Prostate gland (tissue), 2 donors: ENCODE results near the gene STAT5B. TPM values are rescaled to one million over a fixed set of nuclear protein-coding genes. Genes with fewer than 3 reads are reported as not detected.

ENCODE experiments used
- DNase-seq: peaks from one replicate; pipeline ENCODE4 v3.0.0-alpha.2; 2019; ENCODE audit warnings: low spot score
- H3K27ac ChIP-seq, 2 donors: fragments of 200-600 bp; sonication (generic); 2 replicates each; pipeline ENCODE4 v1.5.1; 2017 to 2019
- H3K27me3 ChIP-seq: fragments of 200-600 bp; sonication (generic); replicated peaks from 2 replicates; pipeline ENCODE4 v1.5.1; 2019; ENCODE audit not compliant: insufficient read depth
- H3K36me3 ChIP-seq, 2 donors: fragments of 200-600 bp; sonication (generic); 1 replicate in 1 of 2; 2 replicates in 1 of 2; pipeline versions ENCODE4 v1.5.1 to v1.8.1; 2017 to 2019
- H3K4me1 ChIP-seq: fragments of 200-600 bp; sonication (generic); replicated peaks from 2 replicates; pipeline ENCODE4 v1.5.1; 2019
- H3K4me3 ChIP-seq, 2 donors: fragments of 200-600 bp; sonication (generic); 2 replicates each; pipeline ENCODE4 v1.5.1; 2017 to 2019
- H3K9me3 ChIP-seq: fragments of 200-600 bp; sonication (generic); 2 replicates; pipeline ENCODE4 v1.5.1; 2017
- CTCF ChIP-seq, 4 experiments: fragments of 200-600 bp in 2 of 4; fragments of 450-650 bp in 2 of 4; sonication (generic) in 2 of 4; IDR thresholded peaks; 1 replicate in 3 of 4; 2 replicates in 1 of 4; pipeline ENCODE4 v1.5.1; 2016 to 2019; ENCODE audit warnings: antibody characterized with exemption in 4 of 4, mild to moderate bottlenecking in 2 of 4, moderate library complexity in 2 of 4
- POLR2A ChIP-seq: fragments of 450-650 bp; IDR thresholded peaks from one replicate; pipeline ENCODE4 v1.6.1; 2016; ENCODE audit warnings: antibody characterized with exemption, mild to moderate bottlenecking
- POLR2AphosphoS5 ChIP-seq: sonication (generic); formaldehyde crosslinking; IDR thresholded peaks from one replicate; pipeline ENCODE4 v1.6.1; 2017; ENCODE audit warnings: antibody characterized with exemption
- WGBS: methylation state at CpG from one replicate; pipeline ENCODE4 v1.1.5; 2018; 5-methylcytosine and 5-hydroxymethylcytosine counted together
- intact Hi-C: fragments of 100-400 bp; cut with DNase I; formaldehyde crosslinking; loops from one replicate; pipeline ENCODE4 v1.14.2; 2022
- total RNA-seq, 2 donors: library from RNA; depleted of rRNA; stranded (reverse); fragments of >200 nt; gene quantifications; one replicate each; pipeline ENCODE4 v1.1.0, GENCODE V29; 2016

STAT5B gene
- total RNA-seq, 2 donors from 2014 or later: 58.0 to 83.8 TPM

- H3K27me3 ChIP-seq: no peaks in the 10 kb centered on the region
- H3K9me3 ChIP-seq: no peaks in the 10 kb centered on the region
- H3K4me1 ChIP-seq: no peaks in the 10 kb centered on the region
- no peak for TF ChIP-seq POLR2A
- no peak for TF ChIP-seq POLR2AphosphoS5
- TF ChIP-seq CTCF (IDR thresholded peaks at IDR 0.05): no peak
- DNase-seq: no peak
- H3K27ac ChIP-seq: peak overlapping the region; percentile 79 to 86
- H3K4me3 ChIP-seq: peak overlapping the region; percentile 88
- H3K36me3 ChIP-seq: no peaks in the 10 kb centered on the region
- intact Hi-C loops: no loop called here
- 2% methylated on average over 43 of the region's 44 CpGs for whole genome bisulfite sequencing
These were observed 584 bp upstream of the STAT5B start for GRCh38 chr17:42276609-42277341.

- Histone ChIP-seq H3K4me1 (no peaks in the 10 kb centered on the region), H3K27me3 (no peaks in the 10 kb centered on the region), H3K9me3 (no peaks in the 10 kb centered on the region), H3K27ac (peak overlapping the region; percentile 79 to 86), H3K4me3 (peak overlapping the region; percentile 88), H3K36me3 (no peaks in the 10 kb centered on the region)
- TF ChIP-seq CTCF (IDR thresholded peaks at IDR 0.05) (no peak), POLR2A (no peak), POLR2AphosphoS5 (no peak)
- under 1% methylated on average over 64 of the region's 82 CpGs for WGBS
- intact Hi-C loops: no loop called here
- no peak for DNase-seq
These were observed 448 bp downstream of the STAT5B start for GRCh38 chr17:42275527-42276358.

GRCh38 chr17:42274812-42275526, 1.2 kb downstream of the STAT5B start:
- Histone ChIP-seq H3K27ac (peak overlapping the region; percentile 79 to 86), H3K4me1 (no peaks in the 10 kb centered on the region), H3K4me3 (peak overlapping the region; percentile 88), H3K9me3 (no peaks in the 10 kb centered on the region), H3K36me3 (no peaks in the 10 kb centered on the region), H3K27me3 (no peaks in the 10 kb centered on the region)
- 23% methylated on average over 13 of the region's 13 CpGs for WGBS
- DNase-seq: no peak
- TF ChIP-seq POLR2A: no peak
- TF ChIP-seq POLR2AphosphoS5: no peak
- no peak for TF ChIP-seq CTCF (IDR thresholded peaks at IDR 0.05)
- intact Hi-C loops: no loop called here

- H3K4me3 ChIP-seq: no peak overlapping the region
- H3K27ac ChIP-seq: no peak overlapping the region
- no peak for DNase-seq
- intact Hi-C loops: no loop called here
- TF ChIP-seq POLR2AphosphoS5: no peak
- no peak for TF ChIP-seq POLR2A
- no peak for TF ChIP-seq CTCF (IDR thresholded peaks at IDR 0.05)
- H3K36me3 ChIP-seq: no peaks in the 10 kb centered on the region
- H3K4me1 ChIP-seq: no peaks in the 10 kb centered on the region
- no peaks in the 10 kb centered on the region for H3K27me3 ChIP-seq
- 92% methylated on average over 3 of the region's 3 CpGs for WGBS
- no peaks in the 10 kb centered on the region for H3K9me3 ChIP-seq
These were observed 2.0 kb downstream of the STAT5B start for GRCh38 chr17:42274253-42274542.
